AG10803 (cell line): ENCODE data around the gene DCAF4.

Source experiments
- DNase-seq: peaks from one replicate; pipeline ENCODE4 v3.0.0; 2010; ENCODE audit warnings: low read depth
- H3K4me3 ChIP-seq: 2 replicates; pipeline ENCODE4 v1.5.1; 2011; ENCODE audit warnings: mild to moderate bottlenecking, low read length, control low read depth
- TF ChIP-seq, protein P1 (sequence below): conservative IDR thresholded peaks from 2 replicates; pipeline ENCODE4 v1.5.1; 2011; ENCODE audit warnings: mild to moderate bottlenecking, low read length, control low read depth, inconsistent platforms

The DCAF4 gene, protein sequence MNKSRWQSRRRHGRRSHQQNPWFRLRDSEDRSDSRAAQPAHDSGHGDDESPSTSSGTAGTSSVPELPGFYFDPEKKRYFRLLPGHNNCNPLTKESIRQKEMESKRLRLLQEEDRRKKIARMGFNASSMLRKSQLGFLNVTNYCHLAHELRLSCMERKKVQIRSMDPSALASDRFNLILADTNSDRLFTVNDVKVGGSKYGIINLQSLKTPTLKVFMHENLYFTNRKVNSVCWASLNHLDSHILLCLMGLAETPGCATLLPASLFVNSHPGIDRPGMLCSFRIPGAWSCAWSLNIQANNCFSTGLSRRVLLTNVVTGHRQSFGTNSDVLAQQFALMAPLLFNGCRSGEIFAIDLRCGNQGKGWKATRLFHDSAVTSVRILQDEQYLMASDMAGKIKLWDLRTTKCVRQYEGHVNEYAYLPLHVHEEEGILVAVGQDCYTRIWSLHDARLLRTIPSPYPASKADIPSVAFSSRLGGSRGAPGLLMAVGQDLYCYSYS

DNA sequence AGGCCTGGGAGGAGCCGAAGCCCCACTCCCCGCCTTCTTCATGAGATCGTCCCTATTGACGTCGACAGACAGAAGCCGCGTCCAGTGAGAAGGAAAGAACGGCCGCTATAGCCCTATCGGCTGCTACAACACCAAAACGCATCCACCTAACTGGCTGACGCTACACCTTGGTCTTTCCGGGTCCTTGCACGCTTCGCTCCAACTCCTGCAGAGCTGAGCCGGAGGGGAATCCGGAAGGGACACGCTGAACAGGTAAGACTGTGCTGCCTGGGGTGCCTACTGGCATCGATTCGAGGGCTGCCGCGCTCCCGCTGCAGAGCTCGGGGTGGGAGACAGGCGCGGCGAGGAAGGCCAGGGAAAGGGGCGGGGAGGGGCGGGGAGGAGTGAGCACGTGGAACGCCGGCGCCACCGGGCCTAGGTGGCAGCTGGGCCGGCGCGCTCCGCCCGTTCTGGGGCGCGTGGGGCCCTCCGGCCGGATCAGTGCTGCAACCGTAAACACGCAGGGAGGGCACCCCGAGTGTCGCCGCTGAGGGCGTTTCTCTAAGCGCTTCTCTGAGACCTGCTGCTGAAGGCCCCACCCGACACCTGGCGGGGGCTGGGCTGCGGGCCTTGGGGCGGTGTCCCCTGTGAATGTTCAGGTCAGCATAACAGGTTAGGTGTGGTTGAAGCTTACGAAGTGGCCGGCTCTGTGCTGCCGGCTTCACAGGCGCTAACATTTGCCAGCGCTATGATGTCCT is at the start of gene DCAF4:
DCAF4 (plus strand) TSS at position 173 of the 737 bp plus-strand sequence. CDS start 11,515 bp downstream, outside the sequence.
- TF ChIP-seq, protein P1, sequence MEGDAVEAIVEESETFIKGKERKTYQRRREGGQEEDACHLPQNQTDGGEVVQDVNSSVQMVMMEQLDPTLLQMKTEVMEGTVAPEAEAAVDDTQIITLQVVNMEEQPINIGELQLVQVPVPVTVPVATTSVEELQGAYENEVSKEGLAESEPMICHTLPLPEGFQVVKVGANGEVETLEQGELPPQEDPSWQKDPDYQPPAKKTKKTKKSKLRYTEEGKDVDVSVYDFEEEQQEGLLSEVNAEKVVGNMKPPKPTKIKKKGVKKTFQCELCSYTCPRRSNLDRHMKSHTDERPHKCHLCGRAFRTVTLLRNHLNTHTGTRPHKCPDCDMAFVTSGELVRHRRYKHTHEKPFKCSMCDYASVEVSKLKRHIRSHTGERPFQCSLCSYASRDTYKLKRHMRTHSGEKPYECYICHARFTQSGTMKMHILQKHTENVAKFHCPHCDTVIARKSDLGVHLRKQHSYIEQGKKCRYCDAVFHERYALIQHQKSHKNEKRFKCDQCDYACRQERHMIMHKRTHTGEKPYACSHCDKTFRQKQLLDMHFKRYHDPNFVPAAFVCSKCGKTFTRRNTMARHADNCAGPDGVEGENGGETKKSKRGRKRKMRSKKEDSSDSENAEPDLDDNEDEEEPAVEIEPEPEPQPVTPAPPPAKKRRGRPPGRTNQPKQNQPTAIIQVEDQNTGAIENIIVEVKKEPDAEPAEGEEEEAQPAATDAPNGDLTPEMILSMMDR, result no peak
- DNase-seq, result peak; percentile 98
- peak within 1 kb of the TSS; percentile 98 for H3K4me3 ChIP-seq

GRCh38 chr14:72876710-72877063 is 49.6 kb upstream of the DCAF4 start:
- TF ChIP-seq, protein P1, result no peak
- H3K4me3 ChIP-seq, result no peak overlapping the region
- no peak for DNase-seq

- DNase-seq, result no peak
- H3K4me3 ChIP-seq, result no peak overlapping the region
- TF ChIP-seq, protein P1, result no peak
Measured at GRCh38 chr14:72878746-72879145, 47.5 kb upstream of the DCAF4 start.

DNA sequence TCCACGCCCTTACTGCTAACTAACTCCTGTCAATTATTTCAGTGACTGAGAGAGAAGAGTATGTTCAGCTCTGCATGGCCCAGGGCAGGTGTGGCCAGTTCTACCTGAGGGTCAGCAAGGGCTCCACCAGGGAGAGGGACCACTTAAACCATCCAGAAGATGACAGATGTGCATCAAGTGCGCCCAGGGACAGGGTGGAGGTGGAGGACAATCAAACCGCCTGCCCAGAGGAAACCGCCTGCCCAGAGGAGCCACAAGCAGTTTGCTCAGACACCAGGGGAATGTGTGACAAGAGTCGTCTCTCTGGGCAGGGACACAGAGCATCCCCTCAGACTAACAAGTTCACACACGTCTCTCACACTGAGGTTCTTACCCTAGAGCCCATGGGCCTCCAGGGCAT is 46.8 kb upstream of the DCAF4 start:
- TF ChIP-seq, protein P1, result no peak
- no peak overlapping the region for H3K4me3 ChIP-seq
- DNase-seq, result no peak

DNA sequence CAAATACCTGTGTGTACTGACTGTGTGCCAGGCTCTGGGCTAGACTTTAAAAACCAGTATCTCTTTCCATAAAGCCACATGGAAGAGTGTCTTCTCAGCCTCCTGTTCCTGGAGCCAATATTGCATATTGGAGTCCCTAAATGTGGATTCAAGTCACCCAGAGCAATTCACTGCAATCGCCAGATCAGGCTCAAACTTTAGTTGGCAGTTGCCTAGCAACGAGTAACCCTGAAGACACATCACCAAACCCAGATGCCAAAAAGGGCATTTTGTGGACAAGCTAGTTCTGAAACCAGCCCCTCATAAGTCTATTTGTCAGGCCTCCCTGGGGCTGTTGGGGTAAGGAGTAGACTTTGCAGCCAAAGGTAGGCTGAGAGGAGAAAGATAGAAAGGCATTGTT is 46.1 kb upstream of the DCAF4 start:
- TF ChIP-seq, protein P1, result no peak
- no peak for DNase-seq

GRCh38 chr14:72880820-72881219 is 45.4 kb upstream of the DCAF4 start:
- no peak for DNase-seq
- TF ChIP-seq, protein P1, result no peak
- H3K4me3 ChIP-seq, result no peak overlapping the region

More for the DNA sequence above, 46.1 kb upstream of the DCAF4 start:
- no peak overlapping the region for H3K4me3 ChIP-seq

- H3K4me3 ChIP-seq, result no peak overlapping the region
- no peak for DNase-seq
- TF ChIP-seq, protein P1, result no peak
Measured at GRCh38 chr14:72881543-72881942, 44.7 kb upstream of the DCAF4 start.
